Ecto neural progenitor cell (in vitro differentiated cells): ENCODE data around the gene NCS1.

Experiments
- DNase-seq: peaks from one replicate; pipeline ENCODE4 v3.0.0-alpha.2; 2018; ENCODE audit warnings: low spot score

Gene NCS1

DNA sequence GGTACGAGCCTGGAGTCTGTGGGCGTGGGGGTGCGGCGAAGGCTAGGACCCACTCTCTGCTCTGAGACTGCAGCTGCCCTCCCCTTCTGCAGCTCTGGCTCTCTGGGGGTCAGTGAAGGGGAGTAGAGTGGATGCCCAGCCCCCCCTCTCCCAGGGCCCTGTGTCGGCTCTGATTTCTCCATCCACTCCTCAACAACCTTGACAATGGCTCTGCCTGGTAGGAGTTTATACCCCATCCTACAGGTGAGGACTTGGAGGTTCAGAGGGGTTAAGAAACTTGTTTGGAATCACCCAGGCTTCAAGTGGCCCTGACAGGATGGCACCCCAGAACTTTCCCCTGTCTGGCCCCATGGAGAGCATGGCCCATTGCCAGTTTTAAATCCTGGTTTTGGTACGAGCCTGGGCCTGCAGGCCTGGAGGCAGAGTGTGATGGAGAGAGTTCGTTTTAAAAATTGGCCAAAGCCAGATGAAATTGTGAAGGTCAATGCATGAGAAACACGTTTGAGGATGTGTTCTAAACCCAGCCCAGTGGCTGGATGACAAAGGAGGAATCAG, 22.3 kb downstream of the NCS1 start:
- no peak for DNase-seq

DNA sequence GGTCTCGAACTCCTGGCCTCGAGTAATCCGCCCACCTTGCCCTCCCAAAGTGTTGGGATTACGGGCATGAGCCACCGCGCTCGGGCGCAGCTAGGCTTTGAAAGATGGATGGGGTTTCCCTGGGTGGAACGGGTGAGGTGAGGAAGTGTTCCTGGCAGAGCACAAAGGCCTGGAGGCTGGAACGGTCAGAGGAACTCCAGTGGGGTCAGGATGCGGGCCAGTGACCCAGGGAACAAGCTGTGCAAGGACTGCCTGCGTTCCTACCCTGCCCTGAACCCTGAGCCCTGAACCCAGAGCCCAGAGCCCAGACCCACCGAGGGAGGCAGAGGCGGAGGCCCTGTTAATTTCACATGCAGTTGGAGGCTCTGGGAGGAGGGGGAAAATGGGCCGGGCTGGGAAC, 23.4 kb downstream of the NCS1 start:
- no peak for DNase-seq

DNA sequence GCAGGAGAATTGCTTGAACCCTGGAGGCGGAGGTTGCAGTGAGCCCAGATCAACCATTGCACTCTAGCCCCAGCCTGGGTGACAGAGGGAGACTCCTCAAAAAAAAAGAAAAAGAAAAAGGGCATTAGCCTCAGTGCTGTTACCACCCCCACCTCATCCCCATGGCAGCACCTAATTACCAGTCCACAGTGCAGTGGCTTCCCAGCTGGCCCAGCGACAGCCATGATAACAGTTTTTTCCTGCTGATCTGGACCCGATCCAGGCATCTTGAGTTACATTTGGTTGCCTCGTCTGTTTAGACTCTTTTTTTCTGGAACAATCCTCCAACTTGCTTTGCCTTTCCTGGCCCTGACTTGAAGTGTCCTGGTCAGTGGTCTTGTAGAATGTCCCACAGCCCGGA, 24.4 kb downstream of the NCS1 start:
- no peak for DNase-seq

DNA sequence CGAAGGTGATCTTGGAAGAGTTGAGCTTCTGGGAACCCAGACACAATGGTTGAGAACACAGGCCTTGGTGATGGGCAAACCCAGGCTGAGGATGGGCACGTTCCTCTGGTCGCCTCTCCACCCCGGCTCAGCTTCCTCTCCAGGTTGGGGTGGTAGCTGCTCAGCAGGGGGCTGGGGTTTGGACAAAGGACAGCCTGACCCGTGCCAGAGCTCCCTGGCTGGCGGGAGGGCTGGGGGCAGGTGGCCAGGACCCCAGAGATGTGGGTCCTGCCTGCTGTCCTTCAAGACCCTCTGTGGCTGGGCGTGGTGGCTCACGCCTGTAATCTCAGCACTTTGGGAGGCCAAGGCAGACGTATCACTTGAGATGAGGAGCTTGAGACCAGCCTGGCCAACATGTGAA, 25.2 kb downstream of the NCS1 start:
- DNase-seq = no peak

DNA sequence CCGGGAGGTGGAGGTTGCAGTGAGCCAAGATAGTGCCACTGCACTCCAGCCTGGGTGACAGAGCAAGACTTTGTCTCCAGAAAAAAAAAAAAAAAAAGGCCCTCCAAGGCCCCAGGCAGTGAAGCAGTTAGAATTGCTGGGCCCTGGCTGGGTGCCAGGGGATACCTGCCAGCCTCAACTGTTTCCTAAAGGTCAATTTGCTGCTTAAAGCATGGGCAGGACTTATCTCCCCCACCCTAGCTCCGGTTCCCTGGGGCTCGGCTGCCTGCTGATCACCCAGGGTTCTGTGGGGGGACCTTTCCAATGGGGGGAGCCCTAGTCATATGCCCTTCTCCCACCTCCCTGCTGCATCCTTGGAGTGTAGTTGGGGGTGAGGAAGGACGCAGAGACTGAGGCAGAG, 25.7 kb downstream of the NCS1 start:
- no peak for DNase-seq

DNA sequence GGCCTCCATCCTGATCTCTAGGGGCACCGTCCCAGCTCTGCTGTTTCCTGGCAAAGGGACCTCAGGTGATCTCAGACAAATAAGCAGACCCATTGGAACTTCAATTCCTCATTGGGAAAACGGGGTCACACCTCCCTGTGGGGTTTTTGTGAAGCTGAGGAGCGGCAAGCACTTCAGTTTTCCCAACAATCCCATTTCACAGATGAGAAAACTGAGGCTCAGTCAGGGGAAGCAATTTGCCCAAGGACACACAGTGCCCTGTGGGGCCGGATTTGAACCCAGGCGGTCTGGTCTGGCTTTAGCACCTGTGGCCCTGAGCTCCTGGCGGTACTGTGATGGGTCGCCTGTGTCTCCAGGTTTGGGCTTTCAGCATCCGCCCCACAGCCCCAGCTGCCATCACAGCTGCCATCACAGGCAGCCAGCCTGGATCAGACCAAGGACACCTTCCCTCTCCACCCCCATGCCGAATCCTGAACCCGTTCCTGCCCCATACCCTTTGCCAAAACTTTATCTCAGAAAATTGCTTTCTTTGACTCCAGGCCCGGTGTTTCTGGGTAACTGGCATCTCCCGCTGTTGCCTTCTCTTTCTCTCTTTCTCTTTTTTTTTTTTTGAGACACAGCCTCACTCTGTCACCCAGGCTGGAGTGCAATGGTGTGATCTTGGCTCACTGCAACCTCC, 26.4 kb downstream of the NCS1 start:
- DNase-seq = no peak

DNA sequence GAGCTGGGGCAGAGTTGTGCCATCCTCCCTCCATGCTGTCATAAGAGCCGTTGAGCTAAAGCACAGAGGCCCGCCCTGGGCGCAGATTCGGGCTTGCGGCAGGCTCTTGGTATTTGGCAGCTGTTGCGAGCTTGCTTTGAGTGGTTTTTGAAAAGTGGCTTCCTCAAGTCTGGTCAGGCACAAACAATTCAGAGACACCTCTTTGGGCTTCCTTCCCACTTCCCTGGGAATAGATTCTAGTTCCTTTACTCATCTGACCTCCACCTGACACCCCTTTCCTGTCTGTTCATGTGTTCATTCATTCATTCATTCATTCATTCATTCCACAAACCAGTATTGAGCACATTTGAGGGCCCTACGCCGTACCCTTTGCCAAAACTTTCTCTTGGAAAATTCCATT, 27.4 kb downstream of the NCS1 start:
- no peak for DNase-seq

DNA sequence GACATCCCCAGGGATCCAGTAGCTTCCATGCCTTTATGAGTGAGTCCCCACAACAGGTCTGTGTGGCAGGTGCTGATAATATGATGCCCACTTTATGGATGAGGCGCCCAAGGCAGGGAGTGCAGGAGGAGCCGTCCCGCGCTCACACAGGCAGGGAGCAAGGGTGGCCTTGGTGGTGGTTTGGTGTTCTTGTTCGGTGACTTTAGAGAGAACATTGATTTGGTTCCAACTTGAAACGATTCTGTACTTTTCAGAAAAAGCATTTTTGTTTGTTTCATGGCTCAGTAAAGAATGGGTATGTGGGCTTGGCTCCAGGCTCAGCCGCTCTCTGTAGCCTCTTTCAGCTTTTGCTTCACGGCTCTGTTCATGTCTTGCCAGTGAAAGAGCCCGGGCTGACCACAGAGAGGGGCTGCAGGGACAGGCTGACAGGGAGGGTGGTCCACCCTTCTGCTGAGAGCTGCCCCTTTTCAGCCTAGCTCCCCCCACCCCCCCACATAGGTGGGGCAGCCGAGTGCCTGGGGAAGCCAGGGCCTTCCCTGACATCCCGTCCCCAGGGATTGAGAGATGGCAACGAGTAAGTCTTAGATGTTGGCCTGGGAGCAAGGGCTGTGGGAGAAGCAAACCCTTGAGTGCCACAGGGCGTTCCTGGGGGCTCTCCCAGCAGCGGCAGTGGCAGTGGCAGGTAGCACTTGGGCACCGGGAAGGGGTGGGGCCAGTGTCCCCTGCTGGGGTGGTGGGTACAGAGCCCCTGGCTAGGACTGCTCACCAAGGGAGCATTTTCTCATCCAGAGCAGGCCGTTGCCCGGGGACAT, 28.0 kb downstream of the NCS1 start:
- DNase-seq = no peak

DNA sequence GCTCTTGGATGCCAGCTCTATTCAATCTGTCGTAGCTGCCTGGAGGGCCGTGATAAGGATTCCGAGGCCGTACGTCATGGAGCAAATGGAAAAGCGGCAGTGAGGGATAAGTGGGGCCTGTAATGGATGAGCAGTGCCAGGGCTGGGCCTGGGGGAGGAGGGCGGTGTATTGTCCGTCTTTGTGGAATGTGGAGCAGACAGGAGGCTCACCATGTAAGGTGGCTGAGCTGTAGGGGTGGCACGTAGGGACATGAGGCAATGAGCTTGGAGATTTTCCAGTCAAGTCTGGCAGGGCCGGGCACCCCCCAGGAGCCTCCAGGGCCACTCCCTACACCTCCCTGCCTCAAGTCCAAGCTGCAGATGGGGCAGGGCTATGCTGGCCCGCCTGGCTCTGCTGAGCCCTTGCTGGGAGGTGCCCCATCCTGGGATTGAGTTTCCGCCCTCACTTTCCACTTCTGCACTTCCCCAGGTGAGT, 29.2 kb downstream of the NCS1 start:
- no peak for DNase-seq

DNA sequence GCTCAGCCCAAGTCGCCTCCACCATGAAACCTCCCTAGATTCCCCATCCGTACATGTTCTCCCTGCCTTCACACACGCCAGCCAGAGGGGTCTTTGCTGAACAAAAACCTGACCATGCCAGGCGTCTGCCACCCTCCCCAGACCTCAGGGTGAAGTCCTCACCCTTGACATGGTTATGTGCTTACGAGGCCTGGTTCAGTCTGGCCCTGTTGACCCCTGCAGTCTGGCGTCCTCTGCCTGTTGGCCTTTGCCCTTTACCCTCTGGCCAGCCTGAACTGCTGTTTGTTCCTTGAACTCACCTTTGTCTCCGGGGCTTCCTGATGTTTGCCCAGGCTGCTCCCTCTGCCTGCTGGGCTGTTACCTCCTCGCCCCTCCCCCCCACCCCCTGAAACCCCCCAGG, 29.8 kb downstream of the NCS1 start:
- no peak for DNase-seq

DNA sequence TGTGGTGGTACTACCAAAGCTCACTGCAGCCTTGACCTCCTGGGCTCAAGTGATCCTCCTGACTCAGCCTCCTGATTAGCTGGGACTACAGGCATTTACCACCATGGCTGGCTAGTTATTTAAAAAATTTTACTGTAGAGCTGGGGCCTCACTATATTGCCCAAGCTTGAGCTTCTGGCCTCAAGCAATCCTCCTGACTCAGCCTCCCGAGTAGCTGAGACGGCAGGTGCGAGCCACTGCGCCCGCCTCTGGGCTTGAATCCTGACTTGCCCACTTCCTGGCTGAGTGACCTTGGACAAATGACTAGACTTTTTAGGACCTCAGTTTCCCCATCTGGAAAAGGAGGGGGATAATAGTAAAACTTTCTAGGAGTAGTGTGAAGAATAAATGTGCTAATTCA, 32.1 kb downstream of the NCS1 start:
- no peak for DNase-seq

DNA sequence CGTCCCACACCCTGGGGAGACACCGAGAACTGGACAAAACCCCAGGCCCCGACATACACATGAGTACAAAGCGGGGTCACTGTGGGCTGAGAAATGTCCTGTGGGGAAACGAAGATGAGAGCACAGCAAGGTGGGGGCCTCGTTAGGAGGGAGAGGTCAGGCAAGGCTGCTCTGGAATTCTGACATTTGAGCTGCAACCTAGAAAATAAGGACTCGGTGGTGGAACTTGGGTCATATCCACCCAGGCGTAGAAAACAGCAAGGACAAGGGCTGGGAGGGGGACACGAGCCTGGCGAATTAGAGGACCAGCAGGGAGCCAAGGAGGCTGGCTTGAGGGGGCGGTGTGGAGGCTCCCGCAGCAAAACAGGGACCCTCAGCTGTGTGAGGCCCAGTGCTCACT, 32.8 kb downstream of the NCS1 start:
- DNase-seq = no peak

DNA sequence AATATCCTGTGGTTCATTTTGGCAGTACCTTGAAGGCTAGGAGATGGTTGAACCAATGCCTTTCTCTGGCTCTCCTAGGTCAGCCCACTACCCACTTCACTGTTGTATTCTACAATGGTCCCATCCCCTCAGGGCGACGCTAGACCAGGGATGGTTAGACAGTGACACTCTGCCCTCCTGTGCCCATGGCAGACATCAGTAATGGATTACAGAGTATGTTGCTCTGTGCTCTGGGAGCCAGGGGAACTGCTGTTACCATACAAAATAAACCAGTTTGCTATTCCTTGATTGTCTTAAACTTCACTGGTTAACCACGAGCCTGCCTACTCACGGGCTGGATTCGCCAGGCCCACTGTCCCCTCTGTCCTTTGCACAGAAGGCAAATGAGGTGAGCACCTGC, 33.7 kb downstream of the NCS1 start:
- DNase-seq = no peak

DNA sequence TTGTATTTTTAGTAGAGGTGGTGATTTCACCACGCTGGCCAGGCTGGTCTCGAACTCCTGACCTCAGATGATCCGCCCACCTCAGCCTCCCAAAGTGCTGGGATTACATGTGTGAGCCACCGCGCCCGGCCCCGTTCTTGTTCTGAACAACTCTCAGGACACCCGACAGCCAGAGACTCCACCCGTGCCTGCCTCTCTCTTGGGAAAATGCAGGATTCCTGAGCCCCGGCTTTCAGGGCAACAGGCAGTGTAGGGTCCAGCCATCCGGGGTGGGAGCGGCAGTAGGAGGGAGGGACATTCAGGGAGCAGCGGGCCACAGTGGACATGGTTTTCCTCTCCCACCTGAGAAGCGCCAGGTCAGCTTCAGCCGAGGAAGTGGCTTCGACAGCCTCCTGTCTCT, 34.4 kb downstream of the NCS1 start:
- no peak for DNase-seq

DNA sequence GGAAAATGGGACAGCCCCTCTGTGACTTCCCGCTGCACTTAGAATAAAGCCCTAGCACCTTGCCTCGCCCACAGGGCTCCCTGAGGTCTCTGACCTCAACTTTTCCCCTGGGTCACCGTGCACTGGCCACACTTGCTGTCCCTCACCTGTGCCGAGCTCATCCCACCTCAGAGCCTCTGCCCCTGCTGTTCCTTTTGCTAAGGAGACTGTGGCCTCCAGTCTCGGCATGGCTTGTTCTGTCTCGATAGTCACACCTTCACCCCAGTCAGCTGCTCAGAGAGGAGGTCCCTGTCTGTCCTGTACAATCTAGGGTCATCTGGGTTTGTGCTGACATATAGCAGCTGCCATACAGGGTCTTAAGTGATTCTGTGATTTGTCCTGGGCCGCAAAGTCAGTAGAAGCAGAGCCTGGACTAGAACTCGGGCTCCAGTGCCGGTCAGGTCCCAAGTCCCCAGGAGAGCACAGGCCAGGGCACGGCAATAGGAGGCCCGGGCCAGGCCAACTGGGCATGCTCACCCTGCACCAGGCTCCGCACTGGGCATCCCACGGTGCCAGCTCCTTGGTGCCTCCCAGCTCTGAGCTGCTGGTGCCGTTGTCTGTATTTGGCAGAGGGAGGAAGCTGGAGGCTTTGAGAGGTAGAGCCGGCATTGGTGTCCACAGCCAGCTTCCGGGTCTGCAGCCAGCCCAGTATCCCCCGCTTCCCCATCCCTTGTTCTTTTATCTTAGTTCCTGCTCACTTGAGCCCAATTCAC, 35.2 kb downstream of the NCS1 start:
- DNase-seq = no peak

DNA sequence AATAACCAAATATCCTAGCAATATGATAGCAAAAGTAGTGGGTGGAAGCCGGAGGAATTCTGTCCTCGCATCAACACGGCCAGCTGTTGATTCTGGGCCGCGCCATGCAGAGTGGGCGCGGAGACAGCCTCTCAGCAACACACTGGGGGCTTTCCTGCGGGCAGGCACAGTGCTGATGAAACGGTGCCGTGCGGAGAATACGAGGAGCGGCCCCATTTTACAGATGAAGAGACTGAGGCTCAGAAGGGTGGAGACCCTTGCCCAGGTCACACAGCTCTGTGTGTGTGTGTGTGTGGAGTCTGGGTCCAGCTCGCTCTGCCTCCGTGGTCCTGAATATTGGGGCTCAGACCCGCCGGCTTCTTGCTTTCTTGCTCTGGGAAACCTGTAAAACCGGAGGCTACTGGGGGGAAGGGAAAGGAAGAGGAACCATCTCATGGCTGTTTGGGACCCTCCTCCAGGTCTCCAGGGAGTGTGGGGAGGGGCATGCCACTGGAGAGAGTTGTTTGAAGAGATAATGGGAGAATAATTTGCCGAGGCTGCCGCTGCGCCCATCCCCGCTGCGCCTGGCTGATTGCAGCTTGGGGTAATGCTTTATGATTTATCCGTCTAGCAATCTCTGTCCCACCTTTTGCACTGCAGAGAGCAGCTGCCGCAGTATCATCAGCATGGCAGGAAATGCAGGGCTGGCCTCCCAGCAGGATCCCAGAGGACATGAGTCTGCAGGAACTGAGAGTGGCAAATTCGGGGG, 36.6 kb downstream of the NCS1 start:
- no peak for DNase-seq

DNA sequence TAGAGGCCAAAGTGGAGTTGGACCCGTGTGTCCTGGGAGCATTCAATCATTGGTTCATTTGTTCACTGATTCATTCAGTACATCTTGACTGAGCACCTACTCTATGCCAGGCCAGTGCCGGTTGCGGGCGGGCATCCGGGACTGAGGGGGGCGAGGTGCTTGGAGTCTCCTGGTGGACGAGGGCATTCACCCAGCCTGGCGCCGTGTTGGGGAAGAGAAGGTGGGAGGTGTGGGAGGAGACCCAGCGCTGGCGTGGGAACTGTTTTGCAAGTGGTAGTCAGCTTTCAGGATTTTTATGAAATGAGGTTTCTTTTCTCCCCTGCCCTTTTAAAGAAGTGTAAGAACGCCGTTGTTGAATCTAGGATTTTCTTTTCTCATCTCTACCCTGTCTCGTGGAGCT, 37.2 kb downstream of the NCS1 start:
- DNase-seq = no peak

DNA sequence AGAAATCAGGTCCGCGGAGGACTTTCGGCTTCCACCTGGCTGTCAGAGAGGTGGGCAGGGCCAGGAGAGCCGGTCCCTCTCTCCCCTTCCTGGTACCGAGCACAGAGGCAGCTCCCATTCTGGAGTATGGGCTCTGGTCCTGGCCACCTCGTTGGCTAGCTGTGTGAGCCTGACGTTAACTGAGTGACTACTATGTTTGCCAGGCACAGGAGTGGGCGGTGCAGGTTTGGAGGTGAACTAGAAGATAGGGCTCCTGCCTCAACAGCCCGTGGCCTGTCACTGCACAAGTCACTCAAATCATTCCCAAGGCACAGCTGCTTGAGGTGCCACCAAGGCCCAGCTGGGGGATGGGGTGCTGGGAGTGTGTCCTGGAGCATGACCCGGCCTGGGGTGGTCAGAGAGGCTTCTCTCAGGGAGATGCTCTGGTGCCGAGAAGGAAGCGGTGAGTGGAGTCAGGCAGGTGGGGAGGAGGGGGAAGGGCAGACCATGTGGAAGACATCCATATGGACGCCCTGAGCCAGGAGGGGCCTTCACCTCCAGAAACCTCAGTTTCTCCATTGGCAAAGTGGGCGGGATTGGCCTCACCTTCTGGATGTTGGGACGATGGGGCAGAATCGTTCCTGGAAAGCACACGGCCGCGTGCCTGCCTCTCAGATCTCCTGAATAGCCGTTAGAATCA, 39.5 kb downstream of the NCS1 start:
- no peak for DNase-seq

DNA sequence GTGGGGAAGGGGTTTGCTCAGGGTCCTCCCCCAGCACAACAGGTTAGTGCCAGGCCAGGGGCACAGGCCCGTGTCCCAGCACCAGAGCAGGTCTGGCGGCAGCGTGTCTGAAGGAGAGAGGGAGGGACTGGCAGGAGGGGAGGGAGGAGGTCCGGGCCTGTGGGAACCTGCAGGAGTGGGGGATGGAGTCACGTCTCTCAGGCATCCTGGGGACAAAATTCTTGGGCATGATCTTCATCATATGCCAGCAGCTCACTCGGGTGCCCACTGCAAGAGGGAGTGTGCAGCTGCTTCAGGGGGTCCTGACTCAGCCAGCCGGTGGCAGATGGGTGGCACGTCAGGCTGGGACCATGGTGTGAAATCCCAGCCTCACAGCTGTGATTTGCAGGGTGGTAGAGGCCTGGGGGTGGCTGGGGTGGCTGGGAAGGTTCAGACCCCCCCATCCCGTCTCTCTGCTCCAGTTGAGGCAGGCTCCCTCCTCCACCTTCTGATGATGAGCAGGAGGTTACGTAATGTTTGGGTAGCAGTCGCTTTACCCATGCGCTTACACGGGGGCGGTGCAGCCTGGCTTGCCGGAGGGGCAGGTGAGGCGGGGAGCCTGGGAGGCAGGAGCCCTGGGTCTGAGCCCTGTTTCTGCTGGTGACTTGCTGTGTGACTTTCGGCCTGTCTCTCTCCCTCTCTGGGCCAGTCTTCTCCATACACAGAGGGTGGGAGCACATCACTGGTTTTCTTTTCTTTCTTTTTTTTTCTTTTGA, 40.5 kb downstream of the NCS1 start:
- DNase-seq = no peak

DNA sequence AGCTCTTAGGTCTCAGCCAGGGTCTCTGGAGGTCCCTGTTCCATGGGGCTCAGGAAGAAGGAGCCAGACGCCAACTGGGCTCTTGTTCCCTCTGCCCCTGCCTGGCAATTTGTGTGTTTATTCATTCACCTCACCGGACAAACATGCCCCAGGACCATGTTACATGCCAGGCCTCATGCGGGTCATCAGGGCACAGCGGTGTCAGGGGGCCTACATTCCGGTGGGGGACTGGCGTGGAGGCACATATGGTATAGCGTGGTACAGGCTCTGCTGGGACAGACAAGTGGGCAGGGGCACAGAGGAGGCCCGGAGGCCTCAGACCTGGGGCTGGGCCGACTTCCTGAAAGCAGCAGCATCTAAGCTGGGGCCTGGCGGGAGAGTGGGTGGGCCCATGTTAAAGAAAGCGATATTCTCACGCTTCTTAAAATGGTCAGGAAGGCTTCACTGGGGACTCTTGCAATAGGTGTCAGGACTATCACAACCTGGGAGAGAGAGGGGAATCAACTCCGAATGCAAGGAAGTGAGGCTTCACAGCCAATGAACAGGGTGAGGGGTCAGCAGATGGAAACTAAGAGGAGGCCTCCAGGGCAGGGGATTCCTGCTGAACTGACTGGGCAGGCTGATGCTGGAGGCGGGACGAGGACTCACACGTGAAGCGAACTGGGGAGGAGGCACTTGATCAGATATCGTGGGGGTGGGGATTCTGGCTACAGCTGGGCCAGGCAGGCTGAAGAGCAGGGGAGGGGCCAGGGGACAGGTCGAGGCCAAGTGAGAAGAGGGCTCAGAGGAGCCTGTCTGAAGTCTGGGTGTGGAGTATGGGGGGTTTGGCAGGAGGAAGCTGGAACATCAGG, 41.9 kb downstream of the NCS1 start:
- peak; percentile 84 for DNase-seq
